ENCODE results near the gene IFI27L1. TPM values are rescaled to one million over a fixed set of nuclear protein-coding genes. Genes with fewer than 3 reads are reported as not detected.

Gene IFI27L1
- total and polyA plus RNA-seq, 2 donors (not counting 1 experiment from before 2014, with no cell fraction given) = 14.4 to 20.3 TPM

GRCh38 chr14:94048691-94049624 is 32.2 kb upstream of the IFI27L1 start:
- no peak overlapping the region for H3K4me2 ChIP-seq (ENCODE audit: extremely low read depth, insufficient read depth, low read length)
- no peak overlapping the region for H3K4me3 ChIP-seq (replicated peaks in 1 of 4; ENCODE audit: control extremely low read depth in 1 of 4, insufficient read depth in 1 of 4, low read depth in 3 of 4, low read length in 4 of 4)
- H2AFZ ChIP-seq (ENCODE audit: low read length) = no peak overlapping the region
- H3K27me3 ChIP-seq (ENCODE audit: control insufficient read depth, insufficient read depth, low read length) = no peaks in the 10 kb centered on the region
- H3K79me2 ChIP-seq (ENCODE audit: control insufficient read depth, insufficient read depth, low read length) = no peaks in the 10 kb centered on the region
- no peaks in the 10 kb centered on the region for H4K20me1 ChIP-seq (ENCODE audit: control insufficient read depth, extremely low read depth, insufficient read depth, low read length)
- no peak for DNase-seq (ENCODE audit: low read depth in 2 of 2)
- no peaks in the 10 kb centered on the region for H3K9me3 ChIP-seq (ENCODE audit: control insufficient read depth, insufficient read depth, low read depth, low read length)
- peaks cover 29% of the 10 kb centered on the region for H3K36me3 ChIP-seq (ENCODE audit: control insufficient read depth, insufficient read depth, low read length)
- H3K9ac ChIP-seq (ENCODE audit: insufficient read depth, low read length) = no peak overlapping the region
- no peak overlapping the region for H3K27ac ChIP-seq (ENCODE audit: insufficient read depth, low read length)
- TF ChIP-seq, protein P1, sequence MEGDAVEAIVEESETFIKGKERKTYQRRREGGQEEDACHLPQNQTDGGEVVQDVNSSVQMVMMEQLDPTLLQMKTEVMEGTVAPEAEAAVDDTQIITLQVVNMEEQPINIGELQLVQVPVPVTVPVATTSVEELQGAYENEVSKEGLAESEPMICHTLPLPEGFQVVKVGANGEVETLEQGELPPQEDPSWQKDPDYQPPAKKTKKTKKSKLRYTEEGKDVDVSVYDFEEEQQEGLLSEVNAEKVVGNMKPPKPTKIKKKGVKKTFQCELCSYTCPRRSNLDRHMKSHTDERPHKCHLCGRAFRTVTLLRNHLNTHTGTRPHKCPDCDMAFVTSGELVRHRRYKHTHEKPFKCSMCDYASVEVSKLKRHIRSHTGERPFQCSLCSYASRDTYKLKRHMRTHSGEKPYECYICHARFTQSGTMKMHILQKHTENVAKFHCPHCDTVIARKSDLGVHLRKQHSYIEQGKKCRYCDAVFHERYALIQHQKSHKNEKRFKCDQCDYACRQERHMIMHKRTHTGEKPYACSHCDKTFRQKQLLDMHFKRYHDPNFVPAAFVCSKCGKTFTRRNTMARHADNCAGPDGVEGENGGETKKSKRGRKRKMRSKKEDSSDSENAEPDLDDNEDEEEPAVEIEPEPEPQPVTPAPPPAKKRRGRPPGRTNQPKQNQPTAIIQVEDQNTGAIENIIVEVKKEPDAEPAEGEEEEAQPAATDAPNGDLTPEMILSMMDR (conservative IDR thresholded peaks at IDR 0.05 in 1 of 2, IDR thresholded peaks at IDR 0.05 in 1 of 2; ENCODE audit: low read depth in 1 of 2, low read length in 2 of 2) = no peak
- no peak for TF ChIP-seq EZH2 (IDR thresholded peaks at IDR 0.05; ENCODE audit: low read length, missing control alignments)
- no peaks in the 10 kb centered on the region for H3K4me1 ChIP-seq (ENCODE audit: control insufficient read depth, extremely low read depth, insufficient read depth, low read length)

GRCh38 chr14:94049625-94050023 is 31.5 kb upstream of the IFI27L1 start:
- no peaks in the 10 kb centered on the region for H3K9me3 ChIP-seq (ENCODE audit: control insufficient read depth, insufficient read depth, low read depth, low read length)
- no peak overlapping the region for H3K4me3 ChIP-seq (replicated peaks in 1 of 4; ENCODE audit: control extremely low read depth in 1 of 4, insufficient read depth in 1 of 4, low read depth in 3 of 4, low read length in 4 of 4)
- H3K4me2 ChIP-seq (ENCODE audit: extremely low read depth, insufficient read depth, low read length) = no peak overlapping the region
- no peak for DNase-seq (ENCODE audit: low read depth in 2 of 2)
- H4K20me1 ChIP-seq (ENCODE audit: control insufficient read depth, extremely low read depth, insufficient read depth, low read length) = no peaks in the 10 kb centered on the region
- no peak overlapping the region for H2AFZ ChIP-seq (ENCODE audit: low read length)
- no peaks in the 10 kb centered on the region for H3K4me1 ChIP-seq (ENCODE audit: control insufficient read depth, extremely low read depth, insufficient read depth, low read length)
- no peak overlapping the region for H3K9ac ChIP-seq (ENCODE audit: insufficient read depth, low read length)
- TF ChIP-seq EZH2 (IDR thresholded peaks at IDR 0.05; ENCODE audit: low read length, missing control alignments) = no peak
- TF ChIP-seq, protein P1 (conservative IDR thresholded peaks at IDR 0.05 in 1 of 2, IDR thresholded peaks at IDR 0.05 in 1 of 2; ENCODE audit: low read depth in 1 of 2, low read length in 2 of 2) = no peak
- H3K27me3 ChIP-seq (ENCODE audit: control insufficient read depth, insufficient read depth, low read length) = no peaks in the 10 kb centered on the region
- H3K27ac ChIP-seq (ENCODE audit: insufficient read depth, low read length) = no peak overlapping the region
- no peaks in the 10 kb centered on the region for H3K79me2 ChIP-seq (ENCODE audit: control insufficient read depth, insufficient read depth, low read length)
- H3K36me3 ChIP-seq (ENCODE audit: control insufficient read depth, insufficient read depth, low read length) = peaks cover 31% of the 10 kb centered on the region

GRCh38 chr14:94050231-94050880 is 30.8 kb upstream of the IFI27L1 start:
- H3K4me1 ChIP-seq (ENCODE audit: control insufficient read depth, extremely low read depth, insufficient read depth, low read length) = no peaks in the 10 kb centered on the region
- H2AFZ ChIP-seq (ENCODE audit: low read length) = no peak overlapping the region
- H3K27ac ChIP-seq (ENCODE audit: insufficient read depth, low read length) = no peak overlapping the region
- no peak for DNase-seq (ENCODE audit: low read depth in 2 of 2)
- no peaks in the 10 kb centered on the region for H3K27me3 ChIP-seq (ENCODE audit: control insufficient read depth, insufficient read depth, low read length)
- no peak overlapping the region for H3K9ac ChIP-seq (ENCODE audit: insufficient read depth, low read length)
- H3K4me3 ChIP-seq (replicated peaks in 1 of 4; ENCODE audit: control extremely low read depth in 1 of 4, insufficient read depth in 1 of 4, low read depth in 3 of 4, low read length in 4 of 4) = no peak overlapping the region
- H3K79me2 ChIP-seq (ENCODE audit: control insufficient read depth, insufficient read depth, low read length) = no peaks in the 10 kb centered on the region
- no peak overlapping the region for H3K4me2 ChIP-seq (ENCODE audit: extremely low read depth, insufficient read depth, low read length)
- H4K20me1 ChIP-seq (ENCODE audit: control insufficient read depth, extremely low read depth, insufficient read depth, low read length) = no peaks in the 10 kb centered on the region
- no peaks in the 10 kb centered on the region for H3K9me3 ChIP-seq (ENCODE audit: control insufficient read depth, insufficient read depth, low read depth, low read length)
- H3K36me3 ChIP-seq (ENCODE audit: control insufficient read depth, insufficient read depth, low read length) = peaks cover 33% of the 10 kb centered on the region
- TF ChIP-seq EZH2 (IDR thresholded peaks at IDR 0.05; ENCODE audit: low read length, missing control alignments) = no peak
- TF ChIP-seq, protein P1 (conservative IDR thresholded peaks at IDR 0.05 in 1 of 2, IDR thresholded peaks at IDR 0.05 in 1 of 2; ENCODE audit: low read depth in 1 of 2, low read length in 2 of 2) = no peak

Data from fibroblast of lung (primary cell).